22Rv1 (cell line): Measurements from ENCODE around the gene TUBA3E.
A peak's percentile ranks its signal among the peaks of the same experiment; 100 is the strongest.
"Not testable (repeated sequence)": the region's sequence is repeated elsewhere in the genome, so short reads cannot be mapped to it uniquely, and the experiment has no call there.

Source experiments
- H3K27ac ChIP-seq: fragments of 450-650 bp; 2 replicates; pipeline ENCODE4 v1.5.1; 2017
- CTCF ChIP-seq: fragments of 450-650 bp; IDR thresholded peaks from 2 replicates; pipeline ENCODE4 v1.5.1; 2017; ENCODE audit warnings: mild to moderate bottlenecking
- ZFX ChIP-seq: fragments of 450-650 bp; IDR thresholded peaks from 2 replicates; pipeline ENCODE4 v1.6.1; 2017; ENCODE audit warnings: antibody characterized with exemption, borderline replicate concordance

Gene TUBA3E

DNA sequence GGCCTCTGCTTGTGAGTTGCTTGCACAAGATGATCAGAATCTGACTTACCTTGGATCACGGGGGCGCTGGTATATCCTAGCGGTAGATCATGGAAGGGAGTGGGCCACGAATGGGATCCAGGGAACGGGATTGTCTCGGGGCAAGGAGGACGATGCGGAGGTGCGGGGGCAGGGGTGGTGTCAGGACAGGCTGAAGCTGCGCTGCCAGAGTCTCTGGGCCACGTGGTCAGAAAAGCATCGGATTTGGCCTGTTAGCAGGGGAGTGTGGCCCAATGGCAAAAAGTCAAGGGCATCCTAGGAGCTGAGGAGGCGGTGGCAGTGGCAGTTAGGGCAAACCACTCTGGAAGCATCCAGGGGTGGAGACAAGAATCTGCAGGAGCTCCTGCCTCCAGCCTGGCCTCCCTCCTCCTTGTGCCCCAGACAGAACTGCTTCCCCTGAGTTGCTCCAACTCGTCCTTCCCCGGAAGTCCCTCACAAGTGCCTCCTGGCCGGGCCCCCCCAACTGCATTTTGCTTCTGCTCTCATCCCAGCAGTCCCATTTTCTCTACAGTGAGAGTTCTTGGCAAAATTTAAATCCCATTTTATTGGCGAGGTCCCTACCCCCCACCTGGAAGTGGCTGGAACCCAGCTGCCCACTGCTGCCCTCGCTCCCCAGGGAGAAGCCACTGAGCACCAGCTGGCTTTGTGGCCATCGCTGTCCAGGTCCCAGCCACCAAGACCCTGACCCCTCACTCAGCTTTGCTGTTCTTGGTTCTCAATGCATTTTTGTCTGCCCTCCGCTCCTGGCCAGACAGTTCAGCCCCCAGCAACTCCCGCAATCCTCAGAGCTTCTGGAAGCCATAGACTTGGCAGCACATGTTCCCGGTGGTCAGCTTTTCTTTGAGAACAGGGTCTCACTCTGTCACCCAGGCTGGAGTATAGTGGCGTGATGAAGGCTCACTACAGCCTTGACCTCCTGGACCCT is 47.8 kb downstream of the TUBA3E start:
- TF ChIP-seq ZFX, result no peak
- TF ChIP-seq CTCF, result no peak
- no peak overlapping the region for H3K27ac ChIP-seq

GRCh38 chr2:130148515-130148914 is 49.7 kb downstream of the TUBA3E start:
- not testable (repeated sequence) for H3K27ac ChIP-seq

DNA sequence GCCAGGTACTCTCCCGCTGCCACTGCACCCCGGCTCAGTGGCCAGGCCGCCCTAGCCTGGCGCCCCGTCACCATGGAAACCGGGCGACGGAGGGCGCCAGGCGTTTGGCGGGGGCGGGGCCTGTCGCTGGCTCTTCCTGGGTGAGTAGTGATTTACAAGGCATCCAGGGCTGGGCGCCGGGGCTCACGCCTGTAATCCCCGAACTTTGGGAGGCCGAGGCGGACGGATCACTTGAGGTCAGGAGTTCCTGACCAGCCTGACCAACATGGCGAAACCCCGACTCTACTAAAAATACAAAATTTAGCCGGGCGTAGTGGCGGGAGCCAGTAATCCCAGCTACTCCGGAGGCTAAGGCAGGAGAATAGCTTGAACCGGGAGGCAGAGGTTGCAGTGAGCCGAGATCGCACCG is 53.2 kb downstream of the TUBA3E start, which contains the start of gene CCDC74B:
Gene CCDC74B (minus strand): TSS at position 107 of the 409 bp plus-strand sequence. CDS start 116 bp downstream, outside the sequence.
- peak within 1 kb of the TSS; percentile 38 for H3K27ac ChIP-seq

GRCh38 chr2:130143266-130144039 is 54.8 kb downstream of the TUBA3E start:
- H3K27ac ChIP-seq, result not testable (repeated sequence)

DNA sequence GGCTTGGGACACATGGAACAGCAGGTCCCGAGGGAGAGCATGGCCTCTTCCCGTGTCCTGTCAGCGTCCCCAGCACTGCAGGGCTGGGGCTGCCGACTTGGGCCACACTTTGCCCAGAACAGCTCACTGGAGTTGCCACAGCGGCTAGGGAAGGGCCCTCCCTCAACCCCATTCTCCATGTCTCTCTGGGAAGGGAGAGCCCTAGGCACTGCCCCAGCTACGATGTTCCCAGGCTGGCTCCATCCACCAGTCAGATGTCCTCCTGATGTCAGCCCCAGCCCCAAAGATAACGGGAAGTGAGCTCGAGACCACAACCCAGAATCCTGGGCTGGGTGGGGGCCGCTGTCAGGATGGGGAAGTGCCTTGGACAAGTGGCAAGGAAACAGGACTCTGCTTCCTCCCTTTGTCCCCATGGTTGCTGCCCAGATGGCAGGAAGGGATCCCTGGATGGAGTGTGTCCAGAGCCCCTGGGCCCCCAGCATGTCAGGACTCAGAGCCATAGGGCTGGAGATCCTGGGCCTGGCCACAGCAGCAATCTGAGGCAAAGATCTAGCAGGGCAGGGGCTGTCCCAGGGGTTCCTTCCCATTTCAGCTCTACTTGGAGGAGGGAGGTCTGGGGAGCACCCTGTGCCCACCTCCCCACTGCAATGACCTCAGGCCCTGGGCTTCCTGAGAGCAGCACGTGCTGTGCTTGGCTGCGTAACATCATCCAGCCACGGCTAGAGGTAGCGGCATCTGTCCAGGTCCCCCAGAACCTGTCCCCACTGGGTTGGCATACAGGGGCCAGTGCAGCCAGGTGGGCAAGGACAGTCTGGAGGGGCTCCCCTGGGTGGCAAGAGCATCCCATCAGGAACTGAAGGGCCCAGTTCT is 55.6 kb downstream of the TUBA3E start:
- H3K27ac ChIP-seq, result not testable (repeated sequence)
